ENCODE results near the gene LMX1B. TPM values are rescaled to one million over a fixed set of nuclear protein-coding genes. Genes with fewer than 3 reads are reported as not detected.

The LMX1B gene
- total and polyA plus RNA-seq, 2 donors (not counting 3 experiments of a cell fraction or from before 2014, with no cell fraction given), result not detected

- FAIRE-seq, result no peak
- CTCF ChIA-PET, result interaction anchor here (1.6 kb wide), 1 partner anchor 102 kb away, joined by 5 read pairs; no protein-coding TSS in a partner anchor
Measured at GRCh38 chr9:126588491-126589168, 25.1 kb upstream of the LMX1B start.

More at GRCh38 chr9:126588491-126589168, 25.1 kb upstream of the LMX1B start:
- no peaks in the 10 kb centered on the region for H3K79me2 ChIP-seq (ENCODE audit: control insufficient read depth, insufficient read depth, low read length)
- DNase-seq (ENCODE audit: low read depth, low spot score), result no peak
- H3K27ac ChIP-seq (ENCODE audit: insufficient read depth, low read depth, low read length), result no peak overlapping the region
- H3K9ac ChIP-seq (replicated peaks; ENCODE audit: extremely low read depth, insufficient read depth, low read length), result no peak overlapping the region
- no peak overlapping the region for H2AFZ ChIP-seq (ENCODE audit: low read depth, low read length)
- H3K4me2 ChIP-seq (ENCODE audit: insufficient read depth, low read length), result no peak overlapping the region
- no TSS peak for BruUV-seq (replicated peaks)
- dilution Hi-C loops (cut with MboI; ENCODE audit: extremely low pct_ligation_motif_present, low sequenced_read_pairs) (no loop called here), intact Hi-C loops (cut with micrococcal nuclease) (no loop called here)
- no peaks in the 10 kb centered on the region for H3K9me1 ChIP-seq (replicated peaks; ENCODE audit: control insufficient read depth, extremely low read depth, insufficient read depth, low read length)
- H4K20me1 ChIP-seq (replicated peaks; ENCODE audit: control insufficient read depth, extremely low read depth, insufficient read depth, low read length), result no peaks in the 10 kb centered on the region
- H3K36me3 ChIP-seq (ENCODE audit: control insufficient read depth in 2 of 2, extremely low read depth in 1 of 2, insufficient read depth in 2 of 2, low read length in 2 of 2), result no peaks in the 10 kb centered on the region
- POLR2A ChIA-PET, result no interaction called here
- no peaks in the 10 kb centered on the region for H3K4me1 ChIP-seq (ENCODE audit: control insufficient read depth, extremely low read depth, insufficient read depth, low read length)
- H3K27me3 ChIP-seq (ENCODE audit: control insufficient read depth in 2 of 2, insufficient read depth in 2 of 2, low read length in 2 of 2), result peaks cover 7 to 9% of the 10 kb centered on the region in 2 experiments
- H3K4me3 ChIP-seq (replicated peaks in 1 of 3; ENCODE audit: insufficient read depth in 1 of 3, low read depth in 1 of 3, low read length in 3 of 3), result no peak overlapping the region
- TF ChIP-seq POLR2AphosphoS5 (IDR thresholded peaks at IDR 0.05; ENCODE audit: insufficient read depth, low read depth, low read length) (no peak), GATA2 (IDR thresholded peaks at IDR 0.05; ENCODE audit: insufficient read depth, insufficient read length, low read depth, low read length) (no peak), JUN (IDR thresholded peaks at IDR 0.05; ENCODE audit: borderline replicate concordance, insufficient read depth, insufficient read length, low read depth) (no peak), EZH2 (IDR thresholded peaks at IDR 0.05; ENCODE audit: borderline replicate concordance, low read depth, low read length, severe bottlenecking) (no peak), MYC (IDR thresholded peaks at IDR 0.05; ENCODE audit: low read depth, low read length) (no peak), FOS (IDR thresholded peaks at IDR 0.05; ENCODE audit: borderline replicate concordance, insufficient read depth, low read length) (no peak), POLR2A (IDR thresholded peaks at IDR 0.05; ENCODE audit: low read depth, low read length) (no peak)
- TF ChIP-seq, protein P1, sequence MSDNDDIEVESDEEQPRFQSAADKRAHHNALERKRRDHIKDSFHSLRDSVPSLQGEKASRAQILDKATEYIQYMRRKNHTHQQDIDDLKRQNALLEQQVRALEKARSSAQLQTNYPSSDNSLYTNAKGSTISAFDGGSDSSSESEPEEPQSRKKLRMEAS (IDR thresholded peaks at IDR 0.05; ENCODE audit: insufficient read depth, insufficient read length), result no peak
- TF ChIP-seq, protein P2, sequence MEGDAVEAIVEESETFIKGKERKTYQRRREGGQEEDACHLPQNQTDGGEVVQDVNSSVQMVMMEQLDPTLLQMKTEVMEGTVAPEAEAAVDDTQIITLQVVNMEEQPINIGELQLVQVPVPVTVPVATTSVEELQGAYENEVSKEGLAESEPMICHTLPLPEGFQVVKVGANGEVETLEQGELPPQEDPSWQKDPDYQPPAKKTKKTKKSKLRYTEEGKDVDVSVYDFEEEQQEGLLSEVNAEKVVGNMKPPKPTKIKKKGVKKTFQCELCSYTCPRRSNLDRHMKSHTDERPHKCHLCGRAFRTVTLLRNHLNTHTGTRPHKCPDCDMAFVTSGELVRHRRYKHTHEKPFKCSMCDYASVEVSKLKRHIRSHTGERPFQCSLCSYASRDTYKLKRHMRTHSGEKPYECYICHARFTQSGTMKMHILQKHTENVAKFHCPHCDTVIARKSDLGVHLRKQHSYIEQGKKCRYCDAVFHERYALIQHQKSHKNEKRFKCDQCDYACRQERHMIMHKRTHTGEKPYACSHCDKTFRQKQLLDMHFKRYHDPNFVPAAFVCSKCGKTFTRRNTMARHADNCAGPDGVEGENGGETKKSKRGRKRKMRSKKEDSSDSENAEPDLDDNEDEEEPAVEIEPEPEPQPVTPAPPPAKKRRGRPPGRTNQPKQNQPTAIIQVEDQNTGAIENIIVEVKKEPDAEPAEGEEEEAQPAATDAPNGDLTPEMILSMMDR (IDR thresholded peaks at IDR 0.05; ENCODE audit: extremely low read depth in 1 of 2, insufficient read depth in 1 of 2, low read depth in 1 of 2, low read length in 2 of 2), result no peak
- no peaks in the 10 kb centered on the region for H3K9me3 ChIP-seq (replicated peaks; ENCODE audit: control insufficient read depth, insufficient read depth, low read length)

Measured in endothelial cell of umbilical vein (primary cell).